Measurements from ENCODE around the gene GNB1. TPM values are rescaled to one million over a fixed set of nuclear protein-coding genes. Genes with fewer than 3 reads are reported as not detected.
"Not testable (repeated sequence)": the region's sequence is repeated elsewhere in the genome, so short reads cannot be mapped to it uniquely, and the experiment has no call there.

The GNB1 gene
- total and polyA plus RNA-seq, 8 donors, result 42.3 to 160 (median 86.8) TPM

- DNase-seq (peak in 1 of 6 donors; percentile 71), ATAC-seq (no peak), FAIRE-seq (no peak)
- WGBS, 2 donors, result 94 to 95% methylated on average over 15 to 16 of the region's 16 CpGs
- intact Hi-C loops (cut with DNase I), result no loop called here
- TF ChIP-seq CTCF (IDR thresholded peaks at IDR 0.05), result no peak
- H3K36me3 ChIP-seq, result peaks cover 0 to 28% (median 5%) of the 10 kb centered on the region in 3 donors
- peaks cover 4 to 9% (median 7%) of the 10 kb centered on the region in 3 donors for H3K4me1 ChIP-seq
- no peaks in the 10 kb centered on the region for H3K9me3 ChIP-seq
- no peaks in the 10 kb centered on the region for H3K27me3 ChIP-seq
- H3K4me3 ChIP-seq, result no peak overlapping the region
- no peak overlapping the region for H3K27ac ChIP-seq
Observed at GRCh38 chr1:1753607-1754005, 137.3 kb downstream of the GNB1 start.

GRCh38 chr1:1752636-1753606 is 138.0 kb downstream of the GNB1 start:
- DNase-seq (peak in 2 of 6 donors; percentile 36 to 62), ATAC-seq (no peak), FAIRE-seq (no peak)
- no peak overlapping the region for H3K27ac ChIP-seq
- no peaks in the 10 kb centered on the region for H3K27me3 ChIP-seq
- no peak overlapping the region for H3K4me3 ChIP-seq
- H3K36me3 ChIP-seq, result peaks cover 0 to 28% (median 5%) of the 10 kb centered on the region in 3 donors
- no peak for TF ChIP-seq CTCF (IDR thresholded peaks at IDR 0.05)
- intact Hi-C loops (cut with DNase I), result no loop called here
- peaks cover 0 to 2% (median under 1%) of the 10 kb centered on the region in 3 donors for H3K4me1 ChIP-seq
- no peaks in the 10 kb centered on the region for H3K9me3 ChIP-seq
- 89 to 90% methylated on average over 36 to 37 of the region's 37 CpGs for WGBS, 2 donors

GRCh38 chr1:1752190-1752589 is 138.7 kb downstream of the GNB1 start:
- DNase-seq (no peak), ATAC-seq (no peak), FAIRE-seq (no peak)
- Histone ChIP-seq H3K27me3 (no peaks in the 10 kb centered on the region), H3K9me3 (no peaks in the 10 kb centered on the region), H3K4me1 (no peaks in the 10 kb centered on the region), H3K4me3 (no peak overlapping the region), H3K27ac (no peak overlapping the region), H3K36me3 (peaks cover 0 to 28% (median 5%) of the 10 kb centered on the region in 3 donors)
- intact Hi-C loops (cut with DNase I), result no loop called here
- 88 to 92% methylated on average over 11 of the region's 11 CpGs for WGBS, 2 donors
- TF ChIP-seq CTCF (IDR thresholded peaks at IDR 0.05), result no peak

GRCh38 chr1:1749941-1750340 is 140.9 kb downstream of the GNB1 start:
- peaks cover 0 to 18% (median under 1%) of the 10 kb centered on the region in 3 donors for H3K36me3 ChIP-seq
- H3K4me1 ChIP-seq; ATAC-seq; H3K9me3 ChIP-seq; intact Hi-C loops (cut with DNase I); FAIRE-seq; H3K4me3 ChIP-seq; H3K27ac ChIP-seq; H3K27me3 ChIP-seq: not testable (repeated sequence)
- peak in 1 of 6 donors; percentile 73 for DNase-seq
- 81 to 86% methylated on average over 7 to 8 of the region's 9 CpGs for WGBS, 2 donors

- Histone ChIP-seq H3K36me3 (peaks cover 0 to 9% (median 0%) of the 10 kb centered on the region in 3 donors), H3K4me1 (no peaks in the 10 kb centered on the region), H3K4me3 (no peak overlapping the region), H3K27me3 (no peaks in the 10 kb centered on the region), H3K9me3 (no peaks in the 10 kb centered on the region), H3K27ac (no peak overlapping the region)
- ATAC-seq (no peak), DNase-seq (peak in 2 of 6 donors; percentile 12 to 59), FAIRE-seq (no peak)
- intact Hi-C loops (cut with DNase I), result no loop called here
- 78% methylated on average over 18 of the region's 18 CpGs for WGBS, 2 donors
- TF ChIP-seq CTCF (IDR thresholded peaks at IDR 0.05), result no peak
Observed at GRCh38 chr1:1748686-1749321, 142.1 kb downstream of the GNB1 start.

GRCh38 chr1:1746566-1746909 is 144.3 kb downstream of the GNB1 start:
- H3K27me3 ChIP-seq; DNase-seq; H3K4me1 ChIP-seq; intact Hi-C loops (cut with DNase I); FAIRE-seq; H3K9me3 ChIP-seq; H3K36me3 ChIP-seq: not testable (repeated sequence)
- no CpG with 5 or more reads among the region's 35 CpGs for WGBS, 2 donors
- ATAC-seq, result peak; percentile 85 to 96 (median 88)
- peak overlapping the region; percentile 79 to 98 (median 90) for H3K27ac ChIP-seq
- peak overlapping the region in 3 of 4 donors; percentile 24 to 41 (median 37) for H3K4me3 ChIP-seq

GRCh38 chr1:1745651-1746565 is 145.0 kb downstream of the GNB1 start:
- FAIRE-seq; H3K9me3 ChIP-seq; intact Hi-C loops (cut with DNase I); H3K27me3 ChIP-seq; H3K36me3 ChIP-seq; H3K4me1 ChIP-seq: not testable (repeated sequence)
- DNase-seq (peak; percentile 63 to 96 (median 82)), ATAC-seq (peak; percentile 89 to 96 (median 93))
- H3K27ac ChIP-seq, result peak overlapping the region; percentile 79 to 98 (median 90)
- peak overlapping the region in 3 of 4 donors; percentile 24 to 41 (median 37) for H3K4me3 ChIP-seq
- 0% methylated on average over 23 to 81 of the region's 101 CpGs for WGBS, 2 donors

Data from pancreas (tissue), 10 donors.